ENCODE results near the gene DUSP19.

GRCh38 chr2:183078163-183078463, 434 bp upstream of the DUSP19 start:
- no peak for TF ChIP-seq POLR2AphosphoS5 (IDR thresholded peaks at IDR 0.05)
- no peak for TF ChIP-seq CTCF (IDR thresholded peaks at IDR 0.05)
- TF ChIP-seq POLR2A (IDR thresholded peaks at IDR 0.05) = no peak
- TF ChIP-seq EP300 (IDR thresholded peaks at IDR 0.05) = no peak
